ENCODE results near the gene NHS. TPM values are rescaled to one million over a fixed set of nuclear protein-coding genes. Genes with fewer than 3 reads are reported as not detected.

Gene NHS
- total RNA-seq, 1 experiment from 2014 or later: 5.7 TPM

DNA sequence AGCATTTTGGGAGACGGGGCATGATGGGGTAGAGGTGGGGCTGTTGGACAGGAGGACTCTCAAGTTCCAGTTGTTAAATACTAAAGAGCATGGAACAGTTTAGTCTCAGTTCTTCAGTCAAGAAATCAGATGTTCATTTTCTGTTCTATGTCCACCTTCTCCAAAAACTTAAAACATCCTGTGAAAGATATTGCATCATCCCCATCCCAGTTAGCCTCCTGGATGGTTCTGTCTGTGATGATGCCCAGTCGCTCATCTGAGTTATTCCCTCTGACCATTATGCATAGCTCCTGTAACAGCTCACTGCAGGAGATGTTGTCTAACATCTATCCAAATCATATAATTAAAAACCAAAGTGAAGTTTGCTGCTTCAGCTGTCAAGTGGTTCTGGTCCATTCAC is 330.2 kb downstream of the NHS start:
- Histone ChIP-seq H2AFZ (ENCODE audit: low read depth, low read length, poor library complexity, severe bottlenecking) (no peak overlapping the region), H3K4me1 (ENCODE audit: control insufficient read depth in 1 of 2, insufficient read depth in 2 of 2, low read length in 2 of 2) (no peaks in the 10 kb centered on the region), H3K9me3 (ENCODE audit: control insufficient read depth in 1 of 2, insufficient read depth in 1 of 2, low read depth in 1 of 2, low read length in 2 of 2) (no peaks in the 10 kb centered on the region), H3K4me2 (ENCODE audit: low read length) (no peak overlapping the region), H3K9ac (ENCODE audit: low read length) (no peak overlapping the region), H4K20me1 (ENCODE audit: insufficient read depth) (no peaks in the 10 kb centered on the region), H3K27me3 (ENCODE audit: insufficient read depth, low read length) (no peaks in the 10 kb centered on the region), H3K4me3 (replicated peaks in 1 of 2; ENCODE audit: low read depth in 1 of 2, low read length in 2 of 2) (no peak overlapping the region), H3K27ac (ENCODE audit: low read depth, low read length) (no peak overlapping the region), H3K79me2 (ENCODE audit: insufficient read depth, low read length) (no peaks in the 10 kb centered on the region), H3K36me3 (ENCODE audit: control insufficient read depth in 1 of 2, insufficient read depth in 2 of 2, low read length in 2 of 2) (no peaks in the 10 kb centered on the region), H3K9me2 (ENCODE audit: insufficient read depth) (no peaks in the 10 kb centered on the region)
- POLR2A ChIA-PET: no interaction called here
- ATAC-seq: no peak
- TF ChIP-seq POLR2AphosphoS5 (IDR thresholded peaks at IDR 0.05; ENCODE audit: low read depth, low read length) (no peak), TCF7L2 (IDR thresholded peaks at IDR 0.05; ENCODE audit: borderline replicate concordance, extremely low read depth, insufficient read depth, insufficient read length) (no peak), EZH2 (IDR thresholded peaks at IDR 0.05) (no peak)
- intact Hi-C loops (cut with micrococcal nuclease): no loop called here
- BruUV-seq (replicated peaks): no TSS peak
- CTCF ChIA-PET: no interaction called here
- RAD21 ChIA-PET (ENCODE audit: low non-redundant PET in 1 of 2, low total read pairs in 2 of 2, uncharacterized antibody in 2 of 2, unreplicated experiment in 2 of 2): no interaction called here
- no peak for DNase-seq (ENCODE audit: low read depth, low spot score)

DNA sequence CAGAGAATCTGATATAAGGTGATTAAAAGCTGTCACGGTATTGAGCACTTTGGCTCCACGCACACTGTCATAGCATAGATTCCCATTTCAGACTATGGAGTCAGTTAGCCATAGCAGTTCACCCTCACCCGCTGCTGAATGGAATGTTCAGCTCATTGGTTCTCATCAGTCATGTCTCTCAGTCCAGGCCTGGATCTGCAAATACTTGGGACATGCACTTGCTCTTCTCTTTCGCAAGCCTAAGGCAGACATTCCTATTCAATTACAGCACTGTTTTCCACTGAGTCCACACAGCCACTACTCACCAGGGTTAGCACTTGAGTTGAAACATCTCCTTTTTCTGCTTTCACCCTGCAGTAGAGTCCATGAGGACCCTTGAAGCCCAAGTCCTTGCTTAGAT is 331.7 kb downstream of the NHS start:
- no peaks in the 10 kb centered on the region for H4K20me1 ChIP-seq (ENCODE audit: insufficient read depth)
- no peaks in the 10 kb centered on the region for H3K36me3 ChIP-seq (ENCODE audit: control insufficient read depth in 1 of 2, insufficient read depth in 2 of 2, low read length in 2 of 2)
- H3K27ac ChIP-seq (ENCODE audit: low read depth, low read length): no peak overlapping the region
- no peak overlapping the region for H3K4me2 ChIP-seq (ENCODE audit: low read length)
- no peaks in the 10 kb centered on the region for H3K79me2 ChIP-seq (ENCODE audit: insufficient read depth, low read length)
- no peaks in the 10 kb centered on the region for H3K9me2 ChIP-seq (ENCODE audit: insufficient read depth)
- no peak overlapping the region for H3K9ac ChIP-seq (ENCODE audit: low read length)
- intact Hi-C loops (cut with micrococcal nuclease): no loop called here
- H2AFZ ChIP-seq (ENCODE audit: low read depth, low read length, poor library complexity, severe bottlenecking): no peak overlapping the region
- BruUV-seq (replicated peaks): no TSS peak
- RAD21 ChIA-PET (ENCODE audit: low non-redundant PET in 1 of 2, low total read pairs in 2 of 2, uncharacterized antibody in 2 of 2, unreplicated experiment in 2 of 2): no interaction called here
- POLR2A ChIA-PET: no interaction called here
- CTCF ChIA-PET: no interaction called here
- no peaks in the 10 kb centered on the region for H3K27me3 ChIP-seq (ENCODE audit: insufficient read depth, low read length)
- DNase-seq (ENCODE audit: low read depth, low spot score): no peak
- no peak for ATAC-seq
- H3K9me3 ChIP-seq (ENCODE audit: control insufficient read depth in 1 of 2, insufficient read depth in 1 of 2, low read depth in 1 of 2, low read length in 2 of 2): no peaks in the 10 kb centered on the region
- H3K4me3 ChIP-seq (replicated peaks in 1 of 2; ENCODE audit: low read depth in 1 of 2, low read length in 2 of 2): no peak overlapping the region
- H3K4me1 ChIP-seq (ENCODE audit: control insufficient read depth in 1 of 2, insufficient read depth in 2 of 2, low read length in 2 of 2): no peaks in the 10 kb centered on the region
- TF ChIP-seq POLR2A (IDR thresholded peaks at IDR 0.05; ENCODE audit: borderline replicate concordance, extremely low read depth, insufficient read depth, insufficient read length) (no peak), SRF (IDR thresholded peaks at IDR 0.05; ENCODE audit: low read depth) (no peak), ZNF274 (IDR thresholded peaks at IDR 0.05; ENCODE audit: low read depth, low read length) (no peak), YY1 (IDR thresholded peaks at IDR 0.05; ENCODE audit: extremely low read depth, insufficient replicate concordance, low read depth, low read length) (no peak), ELF1 (IDR thresholded peaks at IDR 0.05; ENCODE audit: borderline replicate concordance, low read depth) (no peak), EGR1 (IDR thresholded peaks at IDR 0.05; ENCODE audit: low read depth) (no peak), JUND (IDR thresholded peaks at IDR 0.05) (no peak), SP1 (IDR thresholded peaks at IDR 0.05; ENCODE audit: low read depth) (no peak), RAD21 (IDR thresholded peaks at IDR 0.05; ENCODE audit: low read depth) (no peak)
- TF ChIP-seq, protein P1, sequence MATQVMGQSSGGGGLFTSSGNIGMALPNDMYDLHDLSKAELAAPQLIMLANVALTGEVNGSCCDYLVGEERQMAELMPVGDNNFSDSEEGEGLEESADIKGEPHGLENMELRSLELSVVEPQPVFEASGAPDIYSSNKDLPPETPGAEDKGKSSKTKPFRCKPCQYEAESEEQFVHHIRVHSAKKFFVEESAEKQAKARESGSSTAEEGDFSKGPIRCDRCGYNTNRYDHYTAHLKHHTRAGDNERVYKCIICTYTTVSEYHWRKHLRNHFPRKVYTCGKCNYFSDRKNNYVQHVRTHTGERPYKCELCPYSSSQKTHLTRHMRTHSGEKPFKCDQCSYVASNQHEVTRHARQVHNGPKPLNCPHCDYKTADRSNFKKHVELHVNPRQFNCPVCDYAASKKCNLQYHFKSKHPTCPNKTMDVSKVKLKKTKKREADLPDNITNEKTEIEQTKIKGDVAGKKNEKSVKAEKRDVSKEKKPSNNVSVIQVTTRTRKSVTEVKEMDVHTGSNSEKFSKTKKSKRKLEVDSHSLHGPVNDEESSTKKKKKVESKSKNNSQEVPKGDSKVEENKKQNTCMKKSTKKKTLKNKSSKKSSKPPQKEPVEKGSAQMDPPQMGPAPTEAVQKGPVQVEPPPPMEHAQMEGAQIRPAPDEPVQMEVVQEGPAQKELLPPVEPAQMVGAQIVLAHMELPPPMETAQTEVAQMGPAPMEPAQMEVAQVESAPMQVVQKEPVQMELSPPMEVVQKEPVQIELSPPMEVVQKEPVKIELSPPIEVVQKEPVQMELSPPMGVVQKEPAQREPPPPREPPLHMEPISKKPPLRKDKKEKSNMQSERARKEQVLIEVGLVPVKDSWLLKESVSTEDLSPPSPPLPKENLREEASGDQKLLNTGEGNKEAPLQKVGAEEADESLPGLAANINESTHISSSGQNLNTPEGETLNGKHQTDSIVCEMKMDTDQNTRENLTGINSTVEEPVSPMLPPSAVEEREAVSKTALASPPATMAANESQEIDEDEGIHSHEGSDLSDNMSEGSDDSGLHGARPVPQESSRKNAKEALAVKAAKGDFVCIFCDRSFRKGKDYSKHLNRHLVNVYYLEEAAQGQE (IDR thresholded peaks at IDR 0.05; ENCODE audit: low read depth): no peak
- TF ChIP-seq, protein P2, sequence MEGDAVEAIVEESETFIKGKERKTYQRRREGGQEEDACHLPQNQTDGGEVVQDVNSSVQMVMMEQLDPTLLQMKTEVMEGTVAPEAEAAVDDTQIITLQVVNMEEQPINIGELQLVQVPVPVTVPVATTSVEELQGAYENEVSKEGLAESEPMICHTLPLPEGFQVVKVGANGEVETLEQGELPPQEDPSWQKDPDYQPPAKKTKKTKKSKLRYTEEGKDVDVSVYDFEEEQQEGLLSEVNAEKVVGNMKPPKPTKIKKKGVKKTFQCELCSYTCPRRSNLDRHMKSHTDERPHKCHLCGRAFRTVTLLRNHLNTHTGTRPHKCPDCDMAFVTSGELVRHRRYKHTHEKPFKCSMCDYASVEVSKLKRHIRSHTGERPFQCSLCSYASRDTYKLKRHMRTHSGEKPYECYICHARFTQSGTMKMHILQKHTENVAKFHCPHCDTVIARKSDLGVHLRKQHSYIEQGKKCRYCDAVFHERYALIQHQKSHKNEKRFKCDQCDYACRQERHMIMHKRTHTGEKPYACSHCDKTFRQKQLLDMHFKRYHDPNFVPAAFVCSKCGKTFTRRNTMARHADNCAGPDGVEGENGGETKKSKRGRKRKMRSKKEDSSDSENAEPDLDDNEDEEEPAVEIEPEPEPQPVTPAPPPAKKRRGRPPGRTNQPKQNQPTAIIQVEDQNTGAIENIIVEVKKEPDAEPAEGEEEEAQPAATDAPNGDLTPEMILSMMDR (IDR thresholded peaks at IDR 0.05 in 2 of 3, conservative IDR thresholded peaks at IDR 0.05 in 1 of 3; ENCODE audit: borderline replicate concordance in 1 of 3, insufficient read depth in 1 of 3, low read depth in 2 of 3, low read length in 2 of 3): no peak
- TF ChIP-seq, protein P3, sequence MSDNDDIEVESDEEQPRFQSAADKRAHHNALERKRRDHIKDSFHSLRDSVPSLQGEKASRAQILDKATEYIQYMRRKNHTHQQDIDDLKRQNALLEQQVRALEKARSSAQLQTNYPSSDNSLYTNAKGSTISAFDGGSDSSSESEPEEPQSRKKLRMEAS (IDR thresholded peaks at IDR 0.05): no peak
